Activated CD4-positive, alpha-beta T cell treated with anti-CD3 and anti-CD28 coated beads, Interleukin-10, Interleukin-2, amounts not matched to agents 100 ng/mL and 50 ng/mL, durations not matched to agents 16 hours and 8 hours (primary cell): ENCODE results near the gene AARS2.
A peak's percentile ranks its signal among the peaks of the same experiment; 100 is the strongest.
"Not testable (repeated sequence)": the region's sequence is repeated elsewhere in the genome, so short reads cannot be mapped to it uniquely, and the experiment has no call there.

Experiments
- DNase-seq: peaks from one replicate; pipeline ENCODE4 v3.0.0-alpha.2; 2020

AARS2 gene

DNA sequence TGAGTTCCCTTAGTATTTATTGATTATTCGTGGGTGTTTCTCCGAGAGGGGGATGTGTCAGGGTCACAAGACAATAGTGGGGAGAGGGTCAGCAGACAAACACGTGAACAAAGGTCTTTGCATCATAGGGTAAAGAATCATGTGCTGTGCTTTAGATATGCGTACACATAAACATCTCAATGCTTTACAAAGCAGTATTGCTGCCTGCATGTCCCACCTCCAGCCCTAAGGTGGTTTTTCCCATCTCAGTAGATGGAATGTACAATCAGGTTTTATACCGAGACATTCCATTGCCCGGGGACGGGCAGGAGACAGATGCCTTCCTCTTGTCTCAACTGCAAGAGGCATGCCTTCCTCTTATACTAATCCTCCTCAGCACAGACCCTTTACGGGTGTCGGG, 15.1 kb upstream of the AARS2 start:
- not testable (repeated sequence) for DNase-seq

DNA sequence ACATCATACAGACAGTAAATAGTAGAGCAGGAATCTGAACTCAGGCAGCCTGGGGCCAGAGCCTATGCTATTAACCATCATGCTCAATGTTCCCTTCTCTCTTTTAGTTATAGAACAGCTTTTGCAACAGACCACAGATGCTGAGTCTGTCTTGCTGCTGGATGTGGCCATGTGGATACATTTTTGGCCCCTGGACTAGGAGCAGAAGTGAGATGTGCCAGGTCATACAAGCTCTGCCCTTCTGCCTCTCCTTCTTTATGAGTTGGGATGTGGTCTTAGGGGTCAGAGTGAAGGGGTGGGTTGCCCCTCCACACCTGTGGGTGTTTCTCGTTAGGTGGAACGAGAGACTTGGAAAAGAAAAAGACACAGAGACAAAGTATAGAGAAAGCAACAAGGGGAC, 14.6 kb upstream of the AARS2 start:
- DNase-seq: no peak

DNA sequence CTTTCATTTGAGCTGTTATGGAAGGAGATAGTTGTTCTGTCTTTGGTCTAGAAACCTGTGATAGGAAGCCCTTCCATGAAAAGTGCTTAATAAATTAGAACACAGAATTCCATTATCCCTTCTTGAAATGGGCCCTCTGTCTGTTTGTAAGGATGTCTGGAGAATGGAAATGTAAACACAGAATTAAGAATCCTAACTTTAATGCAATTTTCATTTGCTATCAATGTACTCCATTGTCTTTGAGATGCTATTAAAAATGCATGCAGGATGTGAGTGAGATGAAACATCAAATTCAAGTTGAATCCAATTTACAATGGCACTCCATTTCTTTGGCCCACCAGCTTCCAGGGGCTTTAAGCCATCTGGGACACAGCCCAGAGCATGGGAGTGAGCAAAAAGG, 13.9 kb upstream of the AARS2 start:
- DNase-seq: no peak

DNA sequence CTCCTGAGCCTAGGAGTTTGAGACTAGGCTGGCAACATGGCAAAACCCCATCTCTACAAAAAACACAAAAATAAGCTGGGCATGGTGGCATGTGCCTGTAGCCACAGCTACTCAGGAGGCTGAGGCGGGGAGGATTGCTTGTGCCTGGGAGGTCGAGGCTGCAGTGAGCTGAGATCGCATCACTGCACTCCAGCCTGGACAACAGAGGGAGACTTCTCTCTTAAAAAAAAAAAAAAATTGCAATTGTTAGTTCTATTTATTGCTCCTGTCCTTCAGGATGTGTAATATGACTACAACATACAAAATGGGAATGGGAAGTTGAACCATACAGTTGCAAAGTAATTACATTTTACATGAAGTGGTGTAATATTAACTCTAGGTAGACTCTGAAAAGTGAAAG, 8.1 kb upstream of the AARS2 start:
- DNase-seq: no peak

DNA sequence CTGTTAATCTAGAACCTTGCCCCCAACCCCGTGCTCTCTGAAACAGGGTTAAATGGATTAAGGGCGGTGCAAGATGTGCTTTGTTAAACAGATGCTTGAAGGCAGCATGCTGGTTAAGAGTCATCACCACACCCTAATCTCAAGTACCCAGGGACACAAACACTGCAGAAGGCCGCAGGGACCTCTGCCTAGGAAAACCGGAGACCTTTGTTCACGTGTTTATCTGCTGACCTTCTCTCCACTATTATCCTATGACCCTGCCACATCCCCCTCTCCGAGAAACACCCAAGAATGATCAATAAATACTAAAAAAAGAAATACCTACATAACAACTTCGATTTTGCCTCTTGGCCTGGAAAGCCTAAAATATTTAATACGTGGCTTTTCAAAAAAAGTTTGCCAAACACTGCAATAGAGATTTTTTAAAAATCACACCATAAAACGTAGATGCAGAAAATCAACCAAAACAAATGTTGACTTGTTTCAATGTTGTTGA, 4.0 kb upstream of the AARS2 start:
- not testable (repeated sequence) for DNase-seq

DNA sequence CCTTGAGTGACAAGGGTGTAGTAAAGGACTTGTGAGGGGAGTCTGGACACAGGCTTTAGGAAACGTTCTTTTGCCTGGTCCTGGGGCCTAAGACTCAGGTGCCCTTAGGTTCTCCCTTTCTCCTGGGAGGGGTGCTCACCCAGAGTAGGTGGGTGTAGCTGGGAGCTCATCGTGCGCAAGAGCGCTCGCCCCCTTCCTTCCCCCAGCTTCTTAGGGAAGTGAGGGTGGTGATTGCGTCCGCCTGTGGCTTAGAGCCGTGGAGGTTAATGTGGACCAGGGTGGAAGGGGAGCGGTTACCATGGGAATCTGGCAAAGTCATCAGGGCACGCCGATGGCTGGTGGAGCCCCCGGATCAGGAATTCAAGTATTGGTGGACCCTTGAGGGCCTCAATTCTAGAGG, 3.3 kb upstream of the AARS2 start:
- no peak for DNase-seq

DNA sequence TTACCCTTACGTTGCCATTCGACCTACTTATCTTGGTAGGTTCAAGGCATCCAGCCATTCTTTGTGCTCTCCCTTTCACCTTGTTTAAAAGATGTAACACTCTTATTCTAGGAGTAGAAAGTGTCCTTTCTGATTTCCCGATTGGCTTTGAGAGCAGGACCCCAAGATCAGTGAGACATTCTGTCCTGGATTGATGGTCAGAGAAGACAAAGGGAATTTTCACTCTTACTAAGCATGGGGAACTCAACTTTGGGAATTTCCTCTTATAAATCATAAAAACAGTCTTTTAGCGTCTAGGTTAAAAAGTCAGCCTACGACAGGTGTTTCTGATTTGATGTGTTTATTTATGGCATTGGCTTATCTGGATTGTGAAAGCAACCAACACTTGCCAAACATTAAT, 2.8 kb upstream of the AARS2 start:
- no peak for DNase-seq

DNA sequence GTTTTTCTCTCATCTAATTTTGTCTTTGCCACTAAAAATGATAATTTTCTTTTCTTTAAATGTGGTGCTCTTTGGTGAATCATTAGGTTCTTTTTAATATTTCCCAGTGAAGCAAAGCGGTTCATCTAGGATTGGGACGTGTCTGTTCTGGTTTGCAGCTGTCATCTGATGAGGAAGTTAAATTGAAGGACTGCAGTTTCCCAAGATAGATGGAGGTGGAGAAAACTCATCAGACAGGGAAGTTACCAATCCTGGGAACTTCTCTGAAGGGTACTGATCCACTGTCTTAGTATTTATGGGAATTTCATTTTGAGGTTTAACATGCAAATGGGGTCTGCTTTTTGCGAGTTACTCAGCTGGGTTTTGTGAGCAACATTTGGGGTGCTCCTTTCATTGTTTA, 2.4 kb upstream of the AARS2 start:
- DNase-seq: no peak

DNA sequence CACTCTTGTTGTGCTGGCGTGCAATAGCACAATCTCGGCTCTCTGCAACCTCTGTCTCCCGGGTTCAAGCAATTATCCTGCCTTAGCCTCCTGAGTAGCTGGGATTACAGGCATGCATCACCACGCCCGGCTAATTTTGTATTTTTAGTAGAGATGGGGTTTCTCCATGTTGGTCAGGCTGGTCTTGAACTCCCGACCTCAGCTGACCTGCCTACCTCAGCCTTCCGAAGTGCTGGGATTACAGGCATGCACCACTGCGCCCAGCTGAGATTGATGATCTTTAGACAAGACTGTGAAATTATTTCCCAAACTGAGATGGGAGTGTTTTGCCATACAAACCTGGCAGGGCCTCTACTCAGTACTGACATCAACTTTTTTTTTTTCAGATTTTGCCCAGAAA, 1.5 kb upstream of the AARS2 start:
- DNase-seq: not testable (repeated sequence)

DNA sequence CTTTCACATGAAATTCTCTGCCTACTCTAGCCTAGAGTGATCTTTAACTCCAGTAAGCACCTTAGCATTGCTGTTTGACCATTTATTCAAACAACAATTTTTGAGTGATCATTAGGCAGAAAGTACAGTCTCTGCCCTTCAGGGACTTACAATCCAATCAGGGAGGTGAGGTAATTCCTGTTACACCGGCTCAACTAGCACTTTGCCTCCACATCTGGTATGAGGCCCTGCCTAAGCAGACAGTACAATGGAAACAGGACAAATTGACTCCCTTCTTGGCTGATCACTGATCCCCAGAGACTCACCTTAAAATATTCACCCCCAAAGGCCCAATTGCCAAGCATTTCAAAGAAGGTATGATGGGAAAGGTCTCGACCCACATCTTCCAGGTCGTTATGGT, 1.4 kb downstream of the AARS2 start:
- DNase-seq: no peak

DNA sequence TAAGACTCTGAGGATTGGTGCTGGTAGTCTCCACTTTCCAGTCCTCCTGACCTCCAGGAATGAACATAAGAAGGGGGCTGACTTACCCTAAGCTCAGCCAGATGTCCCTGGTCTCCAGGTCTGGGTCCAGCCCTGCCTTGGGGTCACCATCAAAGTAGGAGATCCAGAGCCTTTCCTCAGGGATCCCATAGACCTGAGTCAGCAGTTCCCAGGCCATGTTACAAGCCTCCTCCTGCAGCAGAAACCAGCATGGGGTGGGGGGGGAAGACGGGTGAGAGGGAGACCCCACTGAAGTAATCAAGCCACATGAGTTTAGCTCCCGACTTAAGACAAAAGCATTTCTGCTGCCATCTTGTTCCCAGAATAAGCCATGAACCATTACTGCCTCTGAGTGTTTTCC, 1.8 kb downstream of the AARS2 start:
- no peak for DNase-seq

DNA sequence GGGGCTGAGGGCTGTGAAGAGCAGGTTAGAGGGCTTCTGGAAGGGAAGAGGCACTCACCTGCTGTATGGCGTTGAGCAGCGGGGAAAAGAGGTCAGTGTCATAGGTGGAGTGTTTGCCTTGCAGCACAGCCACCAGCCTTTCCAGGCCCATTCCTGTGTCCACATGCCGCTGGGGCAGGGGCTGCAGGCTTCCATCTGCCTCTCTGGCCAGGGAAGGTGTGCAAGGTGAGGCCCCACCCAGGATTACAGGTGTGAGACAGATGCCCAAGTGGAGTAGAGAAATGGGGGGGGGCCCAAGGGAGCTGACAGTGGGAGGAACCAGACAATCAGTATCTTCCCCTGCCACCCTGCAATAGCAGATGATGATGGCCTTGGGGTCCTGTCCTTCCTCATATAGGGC, 2.9 kb downstream of the AARS2 start:
- no peak for DNase-seq

DNA sequence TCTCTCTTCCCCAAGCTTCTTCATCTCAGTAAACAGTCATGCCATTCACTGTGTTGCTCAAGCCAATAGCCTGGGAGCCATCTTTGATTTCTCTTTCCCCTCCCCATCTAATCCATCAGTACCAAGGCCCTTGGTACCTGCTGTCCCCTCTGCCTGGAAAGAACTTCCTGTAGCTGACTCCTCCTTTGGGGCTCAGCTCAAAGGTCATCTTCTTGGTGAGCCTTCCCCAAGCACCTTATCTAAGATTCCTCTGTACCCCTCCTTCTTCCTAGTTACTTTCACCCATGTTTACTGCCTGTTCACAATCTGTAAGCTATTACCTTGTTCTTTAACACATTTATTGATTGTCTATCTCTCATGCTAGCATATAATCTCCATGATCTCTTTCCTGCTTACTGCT, 3.5 kb downstream of the AARS2 start:
- no peak for DNase-seq

DNA sequence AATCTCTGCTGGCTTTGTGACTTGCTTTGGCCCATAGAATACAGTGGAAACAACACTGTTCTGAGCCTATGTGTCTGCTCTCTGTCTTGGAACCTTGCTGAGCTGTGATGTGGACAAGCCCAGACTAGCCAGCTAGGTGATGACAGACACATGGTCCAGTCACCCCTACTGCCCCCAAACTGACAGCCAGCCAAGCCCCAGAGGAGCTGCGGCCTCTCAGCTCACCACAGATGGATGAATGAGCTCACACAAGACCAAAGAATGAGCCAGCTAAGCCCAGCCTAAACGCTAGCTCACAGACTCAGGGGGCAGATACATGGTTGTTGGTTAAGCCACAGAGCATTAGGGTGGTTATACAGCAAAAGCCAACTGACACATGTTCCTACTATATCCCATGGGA, 4.1 kb downstream of the AARS2 start:
- DNase-seq: no peak

DNA sequence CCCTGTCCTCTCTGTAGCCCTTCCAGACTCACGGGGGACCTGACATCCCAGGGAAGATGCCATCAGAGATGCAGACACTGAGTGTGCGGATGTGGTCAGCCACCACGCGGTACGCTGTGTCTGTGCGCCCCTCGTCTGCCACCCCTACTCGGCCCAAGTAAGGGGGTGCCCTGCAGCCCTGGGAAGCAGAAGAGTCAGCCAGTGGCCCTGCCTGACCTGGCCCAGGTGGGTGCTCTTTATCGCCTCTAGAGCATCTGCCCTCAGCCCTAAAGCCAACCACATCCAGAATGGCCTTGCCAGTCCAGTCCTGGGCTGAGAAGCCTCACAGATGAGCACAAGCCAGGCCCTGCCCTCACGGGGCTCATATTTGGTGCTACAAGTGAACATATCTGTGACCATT, 5.9 kb downstream of the AARS2 start:
- no peak for DNase-seq

DNA sequence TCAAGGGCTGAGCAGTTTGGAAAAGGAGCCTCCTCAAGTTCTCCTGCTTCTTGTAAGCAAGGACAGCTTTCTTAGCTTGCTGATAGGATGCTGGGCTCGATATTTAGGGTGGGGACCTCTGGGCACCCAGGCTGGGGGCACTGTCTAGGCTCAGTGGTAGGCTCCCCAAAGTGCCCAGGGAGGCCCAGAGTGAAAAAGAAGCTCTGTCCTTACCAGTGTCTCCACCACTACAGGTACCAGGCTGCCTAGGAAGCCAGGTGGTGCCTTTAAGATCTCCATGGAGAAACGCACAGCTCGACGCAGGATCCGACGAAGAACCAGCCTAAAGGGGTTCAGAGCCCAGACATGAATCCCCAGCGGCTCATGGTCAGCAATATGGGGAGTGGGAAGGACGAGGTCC, 6.4 kb downstream of the AARS2 start:
- no peak for DNase-seq

DNA sequence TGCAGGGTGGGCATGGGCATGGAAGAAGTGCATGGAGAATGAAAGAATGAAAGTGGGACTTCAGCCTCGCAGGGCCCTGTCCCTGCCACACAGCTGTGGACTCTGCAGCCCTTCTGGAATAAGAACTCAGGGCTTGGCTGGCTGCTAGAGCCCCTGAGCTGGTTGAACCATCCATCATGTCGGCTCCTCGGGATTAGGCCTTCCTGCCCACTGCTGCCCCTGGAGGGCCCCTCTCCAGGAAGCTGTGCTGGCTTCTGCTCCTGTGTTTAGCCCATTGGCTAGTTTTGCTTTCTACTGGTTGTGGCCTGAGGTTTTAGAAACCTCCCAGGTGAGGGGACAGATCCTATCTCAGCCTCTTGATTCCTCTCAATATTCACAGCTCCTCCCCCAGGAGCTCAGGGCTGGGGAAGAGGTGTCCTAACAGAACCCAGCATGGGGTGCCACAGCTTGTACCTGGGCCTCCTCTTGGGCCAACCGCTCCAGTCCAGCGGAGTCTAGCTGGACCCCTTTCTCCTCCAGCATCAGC, 7.9 kb downstream of the AARS2 start:
- no peak for DNase-seq

DNA sequence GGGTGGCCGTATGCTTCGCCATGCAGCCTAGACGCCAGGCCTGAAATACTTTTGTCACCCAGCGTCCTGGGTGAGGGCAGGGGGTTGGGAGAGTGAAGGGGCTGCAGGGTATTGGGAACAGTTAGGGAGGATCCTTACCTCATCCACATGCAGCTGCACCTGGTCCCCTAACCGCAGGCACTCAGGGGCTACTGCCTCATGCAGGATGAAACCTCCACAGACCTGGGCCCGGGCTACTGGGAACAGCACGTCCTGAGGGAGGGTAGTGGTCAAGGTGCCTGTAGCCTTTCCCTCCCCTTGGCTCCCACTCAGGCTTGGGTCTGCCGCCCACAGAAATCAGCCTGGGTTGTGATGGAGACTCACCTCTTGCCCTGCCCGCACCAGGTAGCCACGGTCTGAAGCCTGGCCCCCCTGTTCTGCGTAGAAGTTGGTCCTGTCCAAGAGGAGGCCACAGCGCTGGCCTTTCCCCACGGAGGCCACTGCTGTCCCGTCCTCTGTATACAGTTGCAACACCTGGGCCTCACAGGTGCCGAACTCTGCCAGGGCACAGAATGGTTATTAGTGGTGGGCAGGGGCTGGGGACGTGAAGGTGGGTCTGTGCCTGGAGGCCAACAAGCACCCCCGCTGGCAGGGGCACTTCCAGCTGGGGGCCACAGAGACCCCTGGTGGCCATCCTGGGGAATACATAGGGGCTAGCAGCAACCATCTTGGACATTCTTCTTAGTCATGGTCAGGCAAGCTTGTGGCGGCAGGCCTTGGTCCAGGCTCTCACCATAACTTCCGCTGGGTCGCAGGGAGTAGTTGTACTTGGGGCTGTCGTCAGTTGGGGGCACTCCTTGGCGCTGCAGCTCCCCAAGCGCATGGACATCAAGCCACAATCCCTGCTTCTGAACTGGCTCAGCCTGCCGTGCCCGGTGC, 8.6 kb downstream of the AARS2 start:
- peak; percentile 49 for DNase-seq

DNA sequence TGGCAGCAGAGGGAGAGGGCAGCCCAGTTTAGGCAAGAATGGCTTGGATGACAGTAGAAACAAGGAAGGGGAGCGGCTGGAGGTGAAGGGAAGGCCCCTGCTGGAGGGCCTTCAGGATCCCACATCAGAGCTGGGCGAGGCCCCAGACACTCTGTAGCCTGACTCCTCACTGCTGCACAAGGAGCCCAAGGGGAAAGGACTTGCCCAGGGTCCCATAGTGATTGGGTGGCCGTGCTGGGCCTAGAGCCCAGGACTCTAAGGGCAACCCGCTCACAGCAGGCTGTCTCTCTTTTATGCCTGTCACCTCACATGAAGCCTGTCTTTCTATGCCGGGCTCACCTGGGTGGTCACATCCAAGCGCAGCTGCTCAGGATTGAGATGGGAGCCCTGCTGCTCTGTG, 9.3 kb downstream of the AARS2 start:
- no peak for DNase-seq

DNA sequence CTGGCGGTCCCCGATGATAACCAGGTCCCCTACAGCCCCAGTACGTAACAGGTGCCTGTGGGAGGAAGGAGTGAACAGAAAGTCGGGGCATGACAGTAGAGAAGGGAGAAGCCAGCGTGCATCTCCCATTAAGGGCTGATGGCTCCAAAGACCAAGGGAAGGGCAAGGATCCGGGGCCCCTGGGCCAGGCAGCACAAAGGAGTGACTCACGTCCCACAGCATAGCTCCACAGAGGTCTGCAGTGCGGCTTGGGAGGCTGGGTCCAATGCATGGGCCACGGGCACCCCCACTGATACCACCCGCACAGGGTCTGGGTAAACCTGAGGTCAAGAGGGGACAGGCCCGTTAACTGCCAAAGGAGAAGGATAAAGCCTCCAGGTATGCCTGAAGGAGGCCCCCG, 10.3 kb downstream of the AARS2 start:
- DNase-seq: no peak

DNA sequence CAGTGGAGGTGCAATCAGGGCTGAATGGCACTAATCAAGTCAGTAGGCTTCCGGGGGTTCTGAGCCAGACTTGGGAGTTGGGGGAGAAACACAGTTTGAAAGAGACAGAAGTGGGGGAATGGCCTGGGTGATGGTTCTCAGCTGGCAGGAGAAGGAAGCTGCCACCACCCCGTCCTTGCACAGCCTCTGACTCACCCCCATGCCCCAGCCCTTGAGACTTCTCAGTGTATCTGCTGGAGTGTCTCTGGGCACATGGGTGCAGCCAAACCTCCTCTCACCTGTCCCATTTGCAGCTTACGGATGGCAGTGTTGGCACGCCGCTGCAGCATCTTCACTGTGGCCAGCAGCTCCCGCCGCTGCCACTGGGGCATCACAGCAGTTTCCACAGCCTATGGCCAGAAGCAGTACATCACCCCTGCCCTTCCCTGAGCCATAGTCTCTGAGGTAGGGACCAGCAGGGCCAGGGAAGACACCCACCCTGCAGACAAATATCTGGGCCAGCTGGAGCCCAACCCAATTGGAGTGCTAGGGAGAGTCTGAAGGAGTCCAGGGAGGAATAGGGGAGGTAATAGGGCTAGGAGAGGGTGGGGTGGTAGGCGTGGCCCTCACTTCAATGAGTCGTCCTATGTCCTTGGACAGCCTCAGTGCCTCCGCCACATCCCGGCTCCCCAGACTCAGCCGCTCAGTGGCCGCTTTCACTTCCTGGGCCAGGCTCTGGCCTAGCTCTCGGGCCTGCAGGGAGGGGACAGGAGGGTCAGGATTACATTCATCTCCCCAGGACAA, 11.2 kb downstream of the AARS2 start:
- no peak for DNase-seq

DNA sequence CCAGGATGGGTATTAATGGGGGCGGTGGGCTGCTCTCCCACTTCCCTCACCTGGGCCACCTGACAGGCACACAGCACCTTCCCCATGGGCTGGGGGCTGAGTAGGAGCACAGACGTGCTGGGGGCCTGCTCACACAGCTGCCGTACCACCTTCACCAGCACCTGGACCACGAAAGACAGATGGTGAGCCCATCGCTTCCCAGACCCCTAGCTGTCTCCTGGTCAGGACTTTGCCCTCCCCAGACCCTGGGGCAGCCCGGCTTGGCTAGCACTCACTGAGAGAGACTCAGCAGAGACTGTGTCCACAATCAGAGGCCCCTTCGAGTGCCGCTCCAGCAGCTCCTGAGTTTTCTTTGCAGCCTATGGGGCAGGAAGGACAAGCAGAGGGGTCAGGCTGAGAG, 12.0 kb downstream of the AARS2 start:
- DNase-seq: no peak

DNA sequence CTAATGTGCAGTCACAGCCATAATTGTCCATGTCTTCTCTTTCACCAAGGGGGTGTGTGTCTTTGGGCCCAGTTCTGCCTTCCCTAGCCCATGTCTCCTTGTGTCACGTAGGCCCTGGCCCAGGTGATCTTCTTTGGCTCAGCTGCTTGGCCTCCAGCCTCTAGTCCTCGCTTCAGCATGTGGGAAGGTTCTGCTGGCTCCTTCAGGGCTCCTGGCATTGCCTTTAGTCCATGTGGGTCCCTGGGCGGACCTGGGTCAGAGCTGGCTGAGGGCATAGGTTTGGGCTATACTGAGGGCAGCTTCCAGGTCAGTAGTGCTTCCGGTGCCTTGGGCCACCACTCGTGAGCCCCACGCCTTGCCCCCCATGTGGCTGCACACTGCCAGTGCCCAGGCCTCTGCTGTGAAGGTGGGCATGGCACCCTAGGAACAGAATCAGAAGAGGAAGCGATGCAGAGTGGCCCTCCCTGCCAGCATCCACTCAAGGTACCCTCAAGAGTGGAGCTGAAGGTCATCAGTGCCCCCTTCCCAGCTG, 12.8 kb downstream of the AARS2 start:
- no peak for DNase-seq

DNA sequence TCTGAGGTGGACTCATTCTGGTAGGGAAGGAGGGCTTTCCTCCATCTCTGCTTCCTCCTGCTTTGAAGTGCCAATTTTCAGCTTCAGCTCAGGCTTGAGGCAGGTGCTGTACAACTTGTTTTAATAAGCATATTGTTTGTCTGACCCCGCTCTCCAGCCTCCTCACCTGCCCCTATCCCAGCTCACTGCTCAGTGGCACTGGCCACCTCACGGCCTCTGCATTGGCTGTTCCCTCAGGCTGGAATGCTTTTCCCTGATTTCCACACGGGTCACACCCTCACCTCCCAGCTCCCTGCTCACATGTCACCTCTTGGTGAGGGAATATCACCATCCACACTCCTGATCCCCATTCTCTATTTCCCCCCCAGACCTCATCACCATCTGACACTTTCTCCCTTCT, 14.3 kb downstream of the AARS2 start:
- no peak for DNase-seq
